Measurements from ENCODE around the gene MTA2. TPM values are rescaled to one million over a fixed set of nuclear protein-coding genes. Genes with fewer than 3 reads are reported as not detected.

The MTA2 gene
- total and polyA plus RNA-seq, 11 donors: 18.4 to 55.3 (median 33.7) TPM

GRCh38 chr11:62556875-62557631 is 44.6 kb downstream of the MTA2 start:
- WGBS, 4 donors: 64 to 73% (median 67%) methylated on average over 3 of the region's 3 CpGs
- no peak for TF ChIP-seq POLR2A (IDR thresholded peaks at IDR 0.05)
- no peak for TF ChIP-seq CTCF (IDR thresholded peaks at IDR 0.05)
- Histone ChIP-seq H3K27me3 (no peaks in the 10 kb centered on the region), H3K4me3 (peak overlapping the region in 5 of 12 donors; percentile 5 to 40 (median 23)), H3K27ac (peak overlapping the region; percentile 65 to 98 (median 92)), H3K9me3 (no peaks in the 10 kb centered on the region), H3K4me1 (peaks cover 15 to 88% (median 69%) of the 10 kb centered on the region in 12 donors), H3K36me3 (peaks cover 0 to 42% (median 40%) of the 10 kb centered on the region in 9 donors)
- ATAC-seq (no peak), DNase-seq (no peak)
- intact Hi-C loops (cut with DNase I): loop anchor here in 1 of 10 donors (5.0 kb wide), 1 partner anchor 135 kb away; no protein-coding TSS in a partner anchor

- Histone ChIP-seq H3K36me3 (peaks cover 0 to 35% (median 32%) of the 10 kb centered on the region in 9 donors), H3K27me3 (no peaks in the 10 kb centered on the region), H3K4me1 (peaks cover 18 to 96% (median 77%) of the 10 kb centered on the region in 12 donors), H3K4me3 (peak overlapping the region in 8 of 12 donors; percentile 2 to 40 (median 19)), H3K9me3 (no peaks in the 10 kb centered on the region), H3K27ac (peak overlapping the region; percentile 65 to 98 (median 92))
- TF ChIP-seq POLR2A (IDR thresholded peaks at IDR 0.05) (no peak), CTCF (IDR thresholded peaks at IDR 0.05) (no peak)
- 14 to 19% (median 16%) methylated on average over 9 to 14 of the region's 14 CpGs for WGBS, 4 donors
- ATAC-seq (peak; percentile 46 to 81 (median 71)), DNase-seq (peak; percentile 85 to 94 (median 90))
- intact Hi-C loops (cut with DNase I): loop anchor here in 1 of 10 donors (5.0 kb wide), 1 partner anchor 134 kb away; no protein-coding TSS in a partner anchor
Measured at GRCh38 chr11:62556108-62556874, 45.4 kb downstream of the MTA2 start.

- Histone ChIP-seq H3K36me3 (peaks cover 0 to 29% (median 26%) of the 10 kb centered on the region in 9 donors), H3K27me3 (no peaks in the 10 kb centered on the region), H3K9me3 (no peaks in the 10 kb centered on the region), H3K27ac (peak overlapping the region; percentile 65 to 98 (median 92)), H3K4me3 (peak overlapping the region in 8 of 12 donors; percentile 2 to 40 (median 12)), H3K4me1 (peaks cover 18 to 97% (median 77%) of the 10 kb centered on the region in 12 donors)
- TF ChIP-seq CTCF (IDR thresholded peaks at IDR 0.05) (no peak), POLR2A (IDR thresholded peaks at IDR 0.05) (no peak)
- peak in 2 of 5 donors; percentile 47 to 63 for DNase-seq
- intact Hi-C loops (cut with DNase I): loop anchor here in 1 of 10 donors (5.0 kb wide), 1 partner anchor 133 kb away; no protein-coding TSS in a partner anchor
- no peak for ATAC-seq
- 43 to 52% (median 45%) methylated on average over 4 of the region's 4 CpGs for WGBS, 4 donors
Measured at GRCh38 chr11:62555464-62556107, 46.1 kb downstream of the MTA2 start.
